ENCODE measurements around the gene LCE2D. TPM values are rescaled to one million over a fixed set of nuclear protein-coding genes. Genes with fewer than 3 reads are reported as not detected.

LCE2D gene, protein sequence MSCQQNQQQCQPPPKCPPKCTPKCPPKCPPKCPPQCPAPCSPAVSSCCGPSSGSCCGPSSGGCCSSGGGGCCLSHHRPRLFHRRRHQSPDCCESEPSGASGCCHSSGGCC
- total RNA-seq (not detected), polyA plus RNA-seq (not detected)
- long read RNA-seq, donor 1: 0 reads
- long read RNA-seq, donor 2: 0 reads
- long read RNA-seq, donor 3: 0 reads
- long read RNA-seq, donor 4: 0 reads
- long read RNA-seq, donor 5: 0 reads
- long read RNA-seq, donor 6: 0 reads
- long read RNA-seq, donor 7: 0 reads
- long read RNA-seq, donor 8: 0 reads
- long read RNA-seq, donor 9: 0 reads
- long read RNA-seq, donor 10: 0 reads

- TF ChIP-seq CTCF (IDR thresholded peaks at IDR 0.05): no peak
- no peak for TF ChIP-seq EP300 (IDR thresholded peaks at IDR 0.05)
- no peak for TF ChIP-seq POLR2A (IDR thresholded peaks at IDR 0.05)
- no peak for TF ChIP-seq POLR2AphosphoS5 (IDR thresholded peaks at IDR 0.05)
Measured at GRCh38 chr1:152663098-152663497, at the start of gene LCE2D. TSS of gene LCE2D (plus strand) at chr1:152663380. CDS start at chr1:152664106, 726 bp downstream.

GRCh38 chr1:152613511-152613910, 49.7 kb upstream of the LCE2D start, which contains the start of gene LCE3B:
TSS of gene LCE3B (plus strand) at chr1:152613811. CDS start at chr1:152613811, 0 bp downstream.
- Histone ChIP-seq H3K36me3 (no peaks in the 10 kb centered on the region), H3K4me1 (no peaks in the 10 kb centered on the region), H3K9me3 (peaks cover 0 to 11% (median 9%) of the 10 kb centered on the region in 4 donors), H3K4me3 (no peak within 1 kb of the TSS), H3K27me3 (no peaks in the 10 kb centered on the region), H3K27ac (no peak within 1 kb of the TSS)
- TF ChIP-seq EP300 (IDR thresholded peaks at IDR 0.05) (no peak), POLR2A (IDR thresholded peaks at IDR 0.05) (no peak), CTCF (IDR thresholded peaks at IDR 0.05) (no peak), POLR2AphosphoS5 (IDR thresholded peaks at IDR 0.05) (no peak)
- DNase-seq: no peak
- WGBS, 5 donors: 57 to 96% (median 91%) methylated on average over 1 of the region's 1 CpG; no CpG with 5 or more reads in 2 of the 5 donors
- intact Hi-C loops (cut with DNase I; ENCODE audit: low total_unique reads): no loop called here

More at GRCh38 chr1:152663098-152663497, at the start of gene LCE2D:
- Histone ChIP-seq H3K36me3 (no peaks in the 10 kb centered on the region), H3K27me3 (peaks cover 0 to 13% (median 0%) of the 10 kb centered on the region in 3 donors), H3K4me3 (no peak within 1 kb of the TSS), H3K27ac (no peak within 1 kb of the TSS), H3K4me1 (no peaks in the 10 kb centered on the region), H3K9me3 (no peaks in the 10 kb centered on the region)
- WGBS, 5 donors: 59 to 72% (median 64%) methylated on average over 3 of the region's 3 CpGs
- intact Hi-C loops (cut with DNase I; ENCODE audit: low total_unique reads): no loop called here
- no peak for DNase-seq

GRCh38 chr1:152621993-152622392, 41.2 kb upstream of the LCE2D start:
- peaks cover 0 to 32% (median 25%) of the 10 kb centered on the region in 4 donors for H3K9me3 ChIP-seq
- no peaks in the 10 kb centered on the region for H3K4me1 ChIP-seq
- H3K4me3 ChIP-seq: no peak overlapping the region
- intact Hi-C loops (cut with DNase I; ENCODE audit: low total_unique reads): no loop called here
- DNase-seq: no peak
- TF ChIP-seq POLR2AphosphoS5 (IDR thresholded peaks at IDR 0.05): no peak
- no peak for TF ChIP-seq POLR2A (IDR thresholded peaks at IDR 0.05)
- TF ChIP-seq CTCF (IDR thresholded peaks at IDR 0.05): no peak
- no peak for TF ChIP-seq EP300 (IDR thresholded peaks at IDR 0.05)
- H3K27ac ChIP-seq: no peak overlapping the region
- no peaks in the 10 kb centered on the region for H3K36me3 ChIP-seq
- WGBS, 5 donors: 38 to 84% (median 77%) methylated on average over 3 of the region's 3 CpGs
- H3K27me3 ChIP-seq: peaks cover 0 to 16% (median 0%) of the 10 kb centered on the region in 3 donors

- Histone ChIP-seq H3K27ac (no peak within 1 kb of the TSS), H3K4me1 (no peaks in the 10 kb centered on the region), H3K27me3 (peaks cover 0 to 20% (median 0%) of the 10 kb centered on the region in 3 donors), H3K4me3 (no peak within 1 kb of the TSS), H3K9me3 (peaks cover 0 to 29% (median 20%) of the 10 kb centered on the region in 4 donors), H3K36me3 (no peaks in the 10 kb centered on the region)
- peak in 1 of 2 donors; percentile 4 for DNase-seq
- TF ChIP-seq CTCF (IDR thresholded peaks at IDR 0.05): no peak
- TF ChIP-seq POLR2AphosphoS5 (IDR thresholded peaks at IDR 0.05): no peak
- no peak for TF ChIP-seq POLR2A (IDR thresholded peaks at IDR 0.05)
- TF ChIP-seq EP300 (IDR thresholded peaks at IDR 0.05): no peak
- WGBS, 5 donors: 35 to 64% (median 55%) methylated on average over 10 of the region's 10 CpGs
- intact Hi-C loops (cut with DNase I; ENCODE audit: low total_unique reads): no loop called here
Measured at GRCh38 chr1:152622803-152623202, 40.4 kb upstream of the LCE2D start, which contains the start of gene LCE3A. TSS of gene LCE3A (minus strand) at chr1:152623103. CDS start at chr1:152623103, 0 bp downstream.
